ENCODE data around the gene ARHGAP24.

ARHGAP24 gene

GRCh38 chr4:85431156-85431555 is 43.8 kb upstream of the ARHGAP24 start:
- TF ChIP-seq CREB1 (IDR thresholded peaks at IDR 0.05; ENCODE audit: low read depth) = no peak

GRCh38 chr4:85431881-85432485 is 43.0 kb upstream of the ARHGAP24 start:
- TF ChIP-seq REST (IDR thresholded peaks at IDR 0.05; ENCODE audit: low read depth) = no peak
- TF ChIP-seq YY1 (IDR thresholded peaks at IDR 0.05; ENCODE audit: low read depth) = no peak
- no peak for TF ChIP-seq CREB1 (IDR thresholded peaks at IDR 0.05; ENCODE audit: low read depth)
- no peak for TF ChIP-seq EGR1 (IDR thresholded peaks at IDR 0.05)
- no peak for TF ChIP-seq NFIC (IDR thresholded peaks at IDR 0.05)
- no peak for TF ChIP-seq FOXM1 (IDR thresholded peaks at IDR 0.05; ENCODE audit: borderline replicate concordance, low read depth)
- no peak for TF ChIP-seq RAD21 (IDR thresholded peaks at IDR 0.05; ENCODE audit: low read depth)
- TF ChIP-seq MAX (IDR thresholded peaks at IDR 0.05) = no peak
- no peak for TF ChIP-seq EP300 (IDR thresholded peaks at IDR 0.05; ENCODE audit: borderline replicate concordance)
- TF ChIP-seq USF1 (IDR thresholded peaks at IDR 0.05) = no peak
- TF ChIP-seq ZBTB7A (IDR thresholded peaks at IDR 0.05; ENCODE audit: low read depth) = no peak
- no peak for TF ChIP-seq TAF1 (IDR thresholded peaks at IDR 0.05; ENCODE audit: low read depth)

GRCh38 chr4:85445050-85445639 is 29.8 kb upstream of the ARHGAP24 start:
- TF ChIP-seq CEBPB (IDR thresholded peaks at IDR 0.05) = no peak
- no peak for TF ChIP-seq ZBTB7A (IDR thresholded peaks at IDR 0.05; ENCODE audit: low read depth)
- no peak for TF ChIP-seq EGR1 (IDR thresholded peaks at IDR 0.05)
- no peak for TF ChIP-seq TEAD4 (IDR thresholded peaks at IDR 0.05)
- no peak for TF ChIP-seq TCF12 (IDR thresholded peaks at IDR 0.05; ENCODE audit: low read depth)

GRCh38 chr4:85446141-85446861 is 28.6 kb upstream of the ARHGAP24 start:
- TF ChIP-seq FOXM1 (IDR thresholded peaks at IDR 0.05; ENCODE audit: borderline replicate concordance, low read depth) = no peak
- TF ChIP-seq EGR1 (IDR thresholded peaks at IDR 0.05) = no peak
- TF ChIP-seq CREB1 (IDR thresholded peaks at IDR 0.05; ENCODE audit: low read depth) = no peak

GRCh38 chr4:85448906-85449890 is 25.8 kb upstream of the ARHGAP24 start:
- TF ChIP-seq EGR1 (IDR thresholded peaks at IDR 0.05) (no peak), FOXM1 (IDR thresholded peaks at IDR 0.05; ENCODE audit: borderline replicate concordance, low read depth) (no peak), CREB1 (IDR thresholded peaks at IDR 0.05; ENCODE audit: low read depth) (no peak), RAD21 (IDR thresholded peaks at IDR 0.05; ENCODE audit: low read depth) (no peak), TEAD4 (IDR thresholded peaks at IDR 0.05) (no peak), CEBPB (IDR thresholded peaks at IDR 0.05) (no peak)

GRCh38 chr4:85452058-85452731 is 22.8 kb upstream of the ARHGAP24 start:
- TF ChIP-seq EGR1 (IDR thresholded peaks at IDR 0.05) (no peak), ZBTB7A (IDR thresholded peaks at IDR 0.05; ENCODE audit: low read depth) (no peak), EP300 (IDR thresholded peaks at IDR 0.05; ENCODE audit: borderline replicate concordance) (no peak), REST (IDR thresholded peaks at IDR 0.05; ENCODE audit: low read depth) (no peak), FOXM1 (IDR thresholded peaks at IDR 0.05; ENCODE audit: borderline replicate concordance, low read depth) (no peak), YY1 (IDR thresholded peaks at IDR 0.05; ENCODE audit: low read depth) (no peak), TCF12 (IDR thresholded peaks at IDR 0.05; ENCODE audit: low read depth) (no peak), TAF1 (IDR thresholded peaks at IDR 0.05; ENCODE audit: low read depth) (no peak), TEAD4 (IDR thresholded peaks at IDR 0.05) (no peak), USF1 (IDR thresholded peaks at IDR 0.05) (no peak), CREB1 (IDR thresholded peaks at IDR 0.05; ENCODE audit: low read depth) (no peak), RAD21 (IDR thresholded peaks at IDR 0.05; ENCODE audit: low read depth) (no peak)
